A549 (cell line): Measurements from ENCODE around the gene RABGAP1L. TPM values are rescaled to one million over a fixed set of nuclear protein-coding genes. Genes with fewer than 3 reads are reported as not detected.
A peak's percentile ranks its signal among the peaks of the same experiment; 100 is the strongest.

Source experiments
- ATAC-seq, 2 experiments: fragments of 200-7000 bp in 1 of 2; fragments of >200 bp in 1 of 2; cut with Nextera tagmentation in 1 of 2; cut with Tn5 transposase in 1 of 2; 3 replicates each; pipeline versions ENCODE4 v1.8.0 to v1.9.1; 2018 to 2020; ENCODE audit warnings: mild to moderate bottlenecking in 1 of 2, moderate library complexity in 1 of 2
- CTCF ChIA-PET: fragments of 300-600 bp; sonication (Branson Sonifier 250); formaldehyde crosslinking; extraction: SDS; loops from one replicate; lab custom pipeline; 2021; ENCODE audit warnings: antibody characterized with exemption, inconsistent platforms; lab: Yijun Ruan, JAX
- POLR2A ChIA-PET: fragments of 350-600 bp; formaldehyde crosslinking; extraction: SDS; loops from one replicate; lab custom pipeline; 2021; ENCODE audit warnings: antibody characterized with exemption, inconsistent platforms; lab: Yijun Ruan, JAX
- DNase-seq, 2 experiments: peaks; one replicate each; pipeline versions ENCODE4 v3.0.0 to v3.0.0-alpha.2; 2011 to 2016; ENCODE audit warnings: low read depth in 1 of 2, low spot score in 1 of 2
- FAIRE-seq: peaks from 2 replicates; lab custom pipeline; 2011; peaks lifted over from hg19 to GRCh38; lab: Jason Lieb, UNC
- H3K27ac ChIP-seq, 2 experiments: fragments of >200 bp; sonication (Bioruptor Twin); formaldehyde crosslinking; 3 replicates each; pipeline ENCODE4 v1.5.1; 2016 to 2017
- H3K4me1 ChIP-seq: fragments of >200 bp; sonication (Bioruptor Twin); formaldehyde crosslinking; 3 replicates; pipeline ENCODE4 v1.6.1; 2016
- H3K4me2 ChIP-seq: fragments of >200 bp; sonication (Bioruptor Twin); formaldehyde crosslinking; 3 replicates; pipeline ENCODE4 v1.6.1; 2016
- H3K4me3 ChIP-seq: fragments of >200 bp; sonication (Bioruptor Twin); formaldehyde crosslinking; 3 replicates; pipeline ENCODE4 v1.5.1; 2016
- H3K9me3 ChIP-seq: fragments of >200 bp; sonication (Bioruptor Twin); formaldehyde crosslinking; 3 replicates; pipeline ENCODE4 v1.6.1; 2016
- BHLHE40 ChIP-seq: IDR thresholded peaks from 2 replicates; pipeline ENCODE4 v1.6.1; 2012; ENCODE audit warnings: low read depth, low read length, inconsistent platforms
- CBX8 ChIP-seq: fragments of 200-600 bp; sonication (generic); IDR thresholded peaks from 2 replicates; pipeline ENCODE4 v1.6.1; 2016
- CEBPB ChIP-seq, 2 experiments: fragments of >200 bp in 1 of 2; sonication (Bioruptor Twin) in 1 of 2; formaldehyde crosslinking in 1 of 2; IDR thresholded peaks; 2 replicates each; pipeline ENCODE4 v1.6.1; 2012 to 2016
- CHD2 ChIP-seq: fragments of 150-350 bp; IDR thresholded peaks from 2 replicates; pipeline ENCODE4 v1.6.1; 2014; ENCODE audit warnings: low read length; ENCODE audit not compliant: partially characterized antibody
- CHD4 ChIP-seq: fragments of 200-600 bp; sonication (generic); IDR thresholded peaks from 2 replicates; pipeline ENCODE4 v1.6.1; 2016; ENCODE audit warnings: antibody characterized with exemption, mild to moderate bottlenecking, borderline replicate concordance
- FOSL2 ChIP-seq, 2 experiments: fragments of 450-650 bp in 1 of 2; fragments of >200 bp in 1 of 2; sonication (Bioruptor Twin) in 1 of 2; formaldehyde crosslinking; IDR thresholded peaks; 2 replicates each; pipeline versions ENCODE4 v1.5.0 to v1.6.1; 2016 to 2020; ENCODE audit warnings: mild to moderate bottlenecking in 1 of 2, moderate library complexity in 1 of 2
- FOXS1 ChIP-seq: fragments of 250-450 bp; sonication (Bioruptor Pico); IDR thresholded peaks from 2 replicates; pipeline ENCODE4 v1.5.0; 2020; ENCODE audit warnings: mild to moderate bottlenecking, moderate library complexity
- JUNB ChIP-seq: fragments of >200 bp; sonication (Bioruptor Twin); formaldehyde crosslinking; IDR thresholded peaks from 2 replicates; pipeline ENCODE4 v1.6.1; 2016
- MAZ ChIP-seq: fragments of 150-350 bp; IDR thresholded peaks from 2 replicates; pipeline ENCODE4 v1.6.1; 2014; ENCODE audit warnings: antibody characterized with exemption, low read depth, low read length, borderline replicate concordance
- RAD21 ChIP-seq, 2 experiments: fragments of >200 bp in 1 of 2; sonication (Bioruptor Twin) in 1 of 2; formaldehyde crosslinking in 1 of 2; IDR thresholded peaks in 1 of 2; conservative IDR thresholded peaks in 1 of 2; 2 replicates in 1 of 2; 3 replicates in 1 of 2; pipeline ENCODE4 v1.6.1; 2012 to 2018; ENCODE audit warnings: inconsistent platforms in 1 of 2
- RFX5 ChIP-seq: fragments of 450-650 bp; IDR thresholded peaks from 2 replicates; pipeline ENCODE4 v1.7.1; 2014; ENCODE audit warnings: antibody characterized with exemption, mild to moderate bottlenecking, moderate library complexity
- RNF2 ChIP-seq: fragments of 200-600 bp; sonication (generic); IDR thresholded peaks from 2 replicates; pipeline ENCODE4 v1.6.1; 2016; ENCODE audit warnings: low read depth, mild to moderate bottlenecking, antibody characterized with exemption, moderate library complexity, borderline replicate concordance
- SMC3 ChIP-seq: fragments of >200 bp; sonication (Bioruptor Twin); formaldehyde crosslinking; IDR thresholded peaks from 3 replicates; pipeline ENCODE4 v1.6.1; 2018; ENCODE audit warnings: inconsistent platforms
- SREBF2 ChIP-seq: fragments of 450-650 bp; IDR thresholded peaks from 2 replicates; pipeline ENCODE4 v1.6.1; 2014; ENCODE audit warnings: mild to moderate bottlenecking, moderate library complexity
- WGBS: methylation state at CpG from one replicate; pipeline ENCODE4 v1.1.6; 2017; ENCODE audit errors: missing lambda C conversion rate; 5-methylcytosine and 5-hydroxymethylcytosine counted together
- polyA plus RNA-seq, 4 experiments: library from polyadenylated mRNA; depleted of rRNA in 3 of 4; stranded (reverse); fragments of >200 nt; fragmentation: RNase III in 1 of 4; extraction: RNeasy Plus Mini Kit Qiagen cat#74134 plus additional on column Dnase treatment in 1 of 4; gene quantifications; 2 replicates in 3 of 4; 3 replicates in 1 of 4; pipeline ENCODE4 v1.2.3, GENCODE V29; 2011 to 2017
- TF ChIP-seq, protein P1 (sequence below): fragments of >200 bp; sonication (Bioruptor Twin); formaldehyde crosslinking; IDR thresholded peaks from 3 replicates; pipeline ENCODE4 v1.5.1; 2016
- TF ChIP-seq, protein P2 (sequence below): fragments of 200-600 bp; sonication (generic); IDR thresholded peaks from 2 replicates; pipeline ENCODE4 v1.6.1; 2016; ENCODE audit warnings: antibody characterized with exemption, mild to moderate bottlenecking, moderate library complexity
- TF ChIP-seq, protein P3 (sequence below): fragments of 250-450 bp; sonication (Bioruptor Pico); IDR thresholded peaks from 2 replicates; pipeline ENCODE4 v1.5.0; 2020; ENCODE audit warnings: low read depth, mild to moderate bottlenecking, moderate library complexity
- TF ChIP-seq, protein P4 (sequence below): fragments of >200 bp; sonication (Bioruptor Twin); formaldehyde crosslinking; IDR thresholded peaks from 2 replicates; pipeline ENCODE4 v1.6.1; 2016
- TF ChIP-seq, protein P5 (sequence below): fragments of 250-450 bp; sonication (Bioruptor Pico); IDR thresholded peaks from 2 replicates; pipeline ENCODE4 v1.5.0; 2021; ENCODE audit warnings: mild to moderate bottlenecking, moderate library complexity, borderline replicate concordance

The RABGAP1L gene
- polyA plus RNA-seq, 2 of the 4 experiments (the other 2 are of a cell fraction): 8.2 to 18.6 TPM

DNA sequence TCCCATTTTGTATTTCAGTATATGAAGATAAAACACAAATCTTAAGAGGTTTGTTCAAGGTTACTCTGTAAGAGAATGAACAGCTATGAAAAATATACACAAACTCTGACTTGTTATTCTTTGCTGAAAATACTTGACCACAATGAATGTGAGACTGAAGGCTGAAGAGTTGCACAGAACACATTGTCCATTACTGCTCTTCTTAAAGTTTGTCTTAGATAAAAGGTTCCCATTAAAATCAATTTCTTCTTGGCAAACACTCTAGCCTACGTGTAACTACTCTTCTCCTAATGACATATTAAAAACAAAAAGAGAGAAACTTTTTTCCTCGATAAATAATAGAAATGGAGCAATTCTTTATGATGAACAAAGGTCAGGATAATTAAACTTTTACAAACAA is 45.2 kb upstream of the RABGAP1L start:
- Histone ChIP-seq H3K4me3 (no peak overlapping the region), H3K9me3 (no peaks in the 10 kb centered on the region), H3K27ac (no peak overlapping the region), H3K4me2 (no peak overlapping the region), H3K4me1 (peaks cover 9% of the 10 kb centered on the region; the same call in 1 of the 3 replicates)
- ChIA-PET POLR2A (interaction anchor here (0.5 kb wide), 1 partner anchor 288 kb away, joined by 3 read pairs; no protein-coding TSS in a partner anchor), CTCF (interaction anchor here (0.8 to 1.6 kb wide), 8 partner anchors 9 to 147 kb away, joined by 3 to 9 read pairs (median 4); no protein-coding TSS in a partner anchor)
- ATAC-seq (no peak), DNase-seq (no peak), FAIRE-seq (no peak)
- no peak for TF ChIP-seq CBX8
- 46% methylated on average over 2 of the region's 2 CpGs for WGBS

DNA sequence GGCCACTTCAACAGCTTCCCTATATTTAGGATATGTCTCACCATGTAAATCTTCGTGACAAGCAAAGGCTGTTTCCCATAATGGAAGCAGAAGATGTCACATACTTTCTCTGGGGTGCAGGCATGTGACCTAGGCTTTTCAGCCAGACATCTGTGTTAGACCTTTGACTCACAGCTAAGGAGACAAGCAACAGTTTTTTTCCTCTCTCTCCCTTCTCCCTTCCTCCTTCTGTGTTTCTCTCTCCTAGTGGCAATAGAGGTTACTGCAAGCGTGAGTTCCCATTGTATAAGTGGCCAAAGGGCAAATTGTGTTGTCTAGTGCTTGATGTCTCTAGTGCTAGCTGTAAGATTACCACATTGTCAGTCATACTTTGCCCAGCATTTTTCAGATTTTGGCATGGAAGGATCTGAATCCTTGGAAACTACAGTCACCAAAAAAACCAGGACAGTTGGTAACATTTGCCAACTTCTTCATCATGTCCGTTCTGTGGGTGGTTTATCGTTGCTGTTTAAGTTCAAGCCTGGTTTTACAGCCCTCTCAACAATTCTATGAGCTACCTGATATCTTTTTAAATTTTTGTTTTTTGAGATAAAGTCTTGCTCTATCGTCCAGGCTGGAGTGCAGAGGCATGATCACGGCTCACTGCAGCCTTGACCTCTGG is 44.4 kb upstream of the RABGAP1L start:
- 64% methylated on average over 6 of the region's 6 CpGs for WGBS
- CTCF ChIA-PET: interaction anchor here (0.6 to 1.4 kb wide), 10 partner anchors 9 to 147 kb away, joined by 3 to 9 read pairs (median 4); no protein-coding TSS in a partner anchor
- POLR2A ChIA-PET: interaction anchor here (0.5 kb wide), 1 partner anchor 289 kb away, joined by 3 read pairs; no protein-coding TSS in a partner anchor
- no peaks in the 10 kb centered on the region for H3K9me3 ChIP-seq
- H3K4me3 ChIP-seq: no peak overlapping the region
- peaks cover 9% of the 10 kb centered on the region; the same call in 1 of the 3 replicates for H3K4me1 ChIP-seq
- no peak overlapping the region for H3K27ac ChIP-seq
- DNase-seq (peak; percentile 51 to 81), ATAC-seq (peak; percentile 95 to 100), FAIRE-seq (peak; percentile 96)
- H3K4me2 ChIP-seq: no peak overlapping the region
- TF ChIP-seq SMC3 (no peak), CHD2 (no peak), RNF2 (no peak), RAD21 (conservative IDR thresholded peaks at IDR 0.05 in 1 of 2, IDR thresholded peaks at IDR 0.05 in 1 of 2) (0 out of 5 replicates have a peak, but pooled peaks of 1 of the 2 experiments have one; percentile 14), CHD4 (no peak), SREBF2 (no peak), RFX5 (0 out of 2 replicates have a peak, but pooled peaks have one; percentile 50)
- TF ChIP-seq, protein P1, sequence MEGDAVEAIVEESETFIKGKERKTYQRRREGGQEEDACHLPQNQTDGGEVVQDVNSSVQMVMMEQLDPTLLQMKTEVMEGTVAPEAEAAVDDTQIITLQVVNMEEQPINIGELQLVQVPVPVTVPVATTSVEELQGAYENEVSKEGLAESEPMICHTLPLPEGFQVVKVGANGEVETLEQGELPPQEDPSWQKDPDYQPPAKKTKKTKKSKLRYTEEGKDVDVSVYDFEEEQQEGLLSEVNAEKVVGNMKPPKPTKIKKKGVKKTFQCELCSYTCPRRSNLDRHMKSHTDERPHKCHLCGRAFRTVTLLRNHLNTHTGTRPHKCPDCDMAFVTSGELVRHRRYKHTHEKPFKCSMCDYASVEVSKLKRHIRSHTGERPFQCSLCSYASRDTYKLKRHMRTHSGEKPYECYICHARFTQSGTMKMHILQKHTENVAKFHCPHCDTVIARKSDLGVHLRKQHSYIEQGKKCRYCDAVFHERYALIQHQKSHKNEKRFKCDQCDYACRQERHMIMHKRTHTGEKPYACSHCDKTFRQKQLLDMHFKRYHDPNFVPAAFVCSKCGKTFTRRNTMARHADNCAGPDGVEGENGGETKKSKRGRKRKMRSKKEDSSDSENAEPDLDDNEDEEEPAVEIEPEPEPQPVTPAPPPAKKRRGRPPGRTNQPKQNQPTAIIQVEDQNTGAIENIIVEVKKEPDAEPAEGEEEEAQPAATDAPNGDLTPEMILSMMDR: peak; percentile 37
- TF ChIP-seq, protein P2, sequence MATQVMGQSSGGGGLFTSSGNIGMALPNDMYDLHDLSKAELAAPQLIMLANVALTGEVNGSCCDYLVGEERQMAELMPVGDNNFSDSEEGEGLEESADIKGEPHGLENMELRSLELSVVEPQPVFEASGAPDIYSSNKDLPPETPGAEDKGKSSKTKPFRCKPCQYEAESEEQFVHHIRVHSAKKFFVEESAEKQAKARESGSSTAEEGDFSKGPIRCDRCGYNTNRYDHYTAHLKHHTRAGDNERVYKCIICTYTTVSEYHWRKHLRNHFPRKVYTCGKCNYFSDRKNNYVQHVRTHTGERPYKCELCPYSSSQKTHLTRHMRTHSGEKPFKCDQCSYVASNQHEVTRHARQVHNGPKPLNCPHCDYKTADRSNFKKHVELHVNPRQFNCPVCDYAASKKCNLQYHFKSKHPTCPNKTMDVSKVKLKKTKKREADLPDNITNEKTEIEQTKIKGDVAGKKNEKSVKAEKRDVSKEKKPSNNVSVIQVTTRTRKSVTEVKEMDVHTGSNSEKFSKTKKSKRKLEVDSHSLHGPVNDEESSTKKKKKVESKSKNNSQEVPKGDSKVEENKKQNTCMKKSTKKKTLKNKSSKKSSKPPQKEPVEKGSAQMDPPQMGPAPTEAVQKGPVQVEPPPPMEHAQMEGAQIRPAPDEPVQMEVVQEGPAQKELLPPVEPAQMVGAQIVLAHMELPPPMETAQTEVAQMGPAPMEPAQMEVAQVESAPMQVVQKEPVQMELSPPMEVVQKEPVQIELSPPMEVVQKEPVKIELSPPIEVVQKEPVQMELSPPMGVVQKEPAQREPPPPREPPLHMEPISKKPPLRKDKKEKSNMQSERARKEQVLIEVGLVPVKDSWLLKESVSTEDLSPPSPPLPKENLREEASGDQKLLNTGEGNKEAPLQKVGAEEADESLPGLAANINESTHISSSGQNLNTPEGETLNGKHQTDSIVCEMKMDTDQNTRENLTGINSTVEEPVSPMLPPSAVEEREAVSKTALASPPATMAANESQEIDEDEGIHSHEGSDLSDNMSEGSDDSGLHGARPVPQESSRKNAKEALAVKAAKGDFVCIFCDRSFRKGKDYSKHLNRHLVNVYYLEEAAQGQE: no peak
- TF ChIP-seq, protein P3, sequence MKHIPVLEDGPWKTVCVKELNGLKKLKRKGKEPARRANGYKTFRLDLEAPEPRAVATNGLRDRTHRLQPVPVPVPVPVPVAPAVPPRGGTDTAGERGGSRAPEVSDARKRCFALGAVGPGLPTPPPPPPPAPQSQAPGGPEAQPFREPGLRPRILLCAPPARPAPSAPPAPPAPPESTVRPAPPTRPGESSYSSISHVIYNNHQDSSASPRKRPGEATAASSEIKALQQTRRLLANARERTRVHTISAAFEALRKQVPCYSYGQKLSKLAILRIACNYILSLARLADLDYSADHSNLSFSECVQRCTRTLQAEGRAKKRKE (CRISPR knock-in tag): no peak

DNA sequence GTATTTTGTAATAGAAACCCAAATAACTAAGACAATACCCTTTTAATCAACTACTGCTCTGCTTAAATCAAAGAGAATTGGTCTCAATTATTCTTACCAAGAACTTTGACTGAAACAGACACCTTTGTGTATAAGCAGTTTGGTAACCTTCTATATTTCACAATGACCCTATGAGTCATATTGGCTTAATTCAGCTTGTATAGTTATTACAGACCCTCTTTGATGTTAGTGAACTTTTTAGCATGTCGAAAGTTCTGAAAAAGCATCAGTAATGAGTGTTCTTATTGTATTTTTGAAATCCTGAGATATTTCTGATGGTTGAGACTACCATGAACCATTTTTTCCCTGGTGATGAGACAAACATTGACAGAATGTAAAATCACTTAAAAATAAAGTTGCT is 43.3 kb upstream of the RABGAP1L start:
- ChIA-PET CTCF (interaction anchor here (0.6 kb wide), 1 partner anchor 1408 kb away, joined by 6 read pairs; no protein-coding TSS in a partner anchor), POLR2A (no interaction called here)
- no peak overlapping the region for H3K4me3 ChIP-seq
- H3K9me3 ChIP-seq: no peaks in the 10 kb centered on the region
- H3K4me1 ChIP-seq: peaks cover 9% of the 10 kb centered on the region; the same call in 1 of the 3 replicates
- FAIRE-seq: no peak
- TF ChIP-seq CEBPB (IDR thresholded peaks at IDR 0.05): peak in 1 of 2 experiments; percentile 28; a peak in 2 of 4 replicates
- TF ChIP-seq JUNB: no peak
- TF ChIP-seq FOXS1 (CRISPR knock-in tag): no peak
- TF ChIP-seq RAD21 (conservative IDR thresholded peaks at IDR 0.05 in 1 of 2, IDR thresholded peaks at IDR 0.05 in 1 of 2): no peak
- no peak for TF ChIP-seq MAZ
- TF ChIP-seq, protein P4, sequence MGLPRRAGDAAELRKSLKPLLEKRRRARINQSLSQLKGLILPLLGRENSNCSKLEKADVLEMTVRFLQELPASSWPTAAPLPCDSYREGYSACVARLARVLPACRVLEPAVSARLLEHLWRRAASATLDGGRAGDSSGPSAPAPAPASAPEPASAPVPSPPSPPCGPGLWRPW: no peak
- TF ChIP-seq BHLHE40: no peak
- TF ChIP-seq, protein P5, sequence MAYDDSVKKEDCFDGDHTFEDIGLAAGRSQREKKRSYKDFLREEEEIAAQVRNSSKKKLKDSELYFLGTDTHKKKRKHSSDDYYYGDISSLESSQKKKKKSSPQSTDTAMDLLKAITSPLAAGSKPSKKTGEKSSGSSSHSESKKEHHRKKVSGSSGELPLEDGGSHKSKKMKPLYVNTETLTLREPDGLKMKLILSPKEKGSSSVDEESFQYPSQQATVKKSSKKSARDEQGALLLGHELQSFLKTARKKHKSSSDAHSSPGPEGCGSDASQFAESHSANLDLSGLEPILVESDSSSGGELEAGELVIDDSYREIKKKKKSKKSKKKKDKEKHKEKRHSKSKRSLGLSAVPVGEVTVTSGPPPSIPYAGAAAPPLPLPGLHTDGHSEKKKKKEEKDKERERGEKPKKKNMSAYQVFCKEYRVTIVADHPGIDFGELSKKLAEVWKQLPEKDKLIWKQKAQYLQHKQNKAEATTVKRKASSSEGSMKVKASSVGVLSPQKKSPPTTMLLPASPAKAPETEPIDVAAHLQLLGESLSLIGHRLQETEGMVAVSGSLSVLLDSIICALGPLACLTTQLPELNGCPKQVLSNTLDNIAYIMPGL: no peak
- 0 out of 2 replicates have a peak, but pooled peaks have one; percentile 25 for TF ChIP-seq FOSL2 (IDR thresholded peaks at IDR 0.05)
- TF ChIP-seq FOSL2 (CRISPR knock-in tag; IDR thresholded peaks at IDR 0.05): peak; percentile 55
- TF ChIP-seq, all 56 proteins: peak for 2
- H3K27ac ChIP-seq: no peak overlapping the region
- DNase-seq: no peak
- H3K4me2 ChIP-seq: no peak overlapping the region
- ATAC-seq: no peak
- WGBS: 49% methylated on average over 1 of the region's 1 CpG
